CD4-positive, alpha-beta T cell (primary cell): Measurements from ENCODE around the gene BTNL9. TPM values are rescaled to one million over a fixed set of nuclear protein-coding genes. Genes with fewer than 3 reads are reported as not detected.

Experiments
- ATAC-seq: fragments of 200-7000 bp; cut with Tn5 transposase; one replicate; pipeline ENCODE4 v1.10.0; 2022; ENCODE audit warnings: mild to moderate bottlenecking; ENCODE audit not compliant: poor library complexity
- CTCF ChIA-PET: fragments of 350-600 bp; sonication (Branson Sonifier 250); formaldehyde crosslinking; loops from one replicate; lab custom pipeline; 2021; ENCODE audit warnings: antibody characterized with exemption, inconsistent platforms; lab: Charles Lee
- POLR2A ChIA-PET: fragments of 350-600 bp; sonication (Branson Sonifier 250); formaldehyde crosslinking; loops from one replicate; lab custom pipeline; 2021; ENCODE audit warnings: antibody characterized with exemption, inconsistent platforms; lab: Charles Lee
- DNase-seq, 14 experiments: peaks; one replicate each; pipeline ENCODE4 v3.0.0-alpha.2; 2013 to 2020; ENCODE audit warnings: mixed read lengths in 2 of 14
- H3K27ac ChIP-seq, 2 donors: one replicate each; pipeline versions ENCODE4 v1.5.1 to v1.7.0; 2013; ENCODE audit warnings: low read length in 2 of 2, low read depth in 1 of 2, mild to moderate bottlenecking in 1 of 2
- H3K27me3 ChIP-seq, 2 experiments: 1 replicate in 1 of 2; 2 replicates in 1 of 2; pipeline versions ENCODE4 v1.6.1 to v1.7.0; 2013; ENCODE audit warnings: low read length in 2 of 2, control low read depth in 1 of 2, mild to moderate bottlenecking in 1 of 2, moderate library complexity in 1 of 2; ENCODE audit not compliant: insufficient read depth in 2 of 2, control insufficient read depth in 1 of 2
- H3K36me3 ChIP-seq: one replicate; pipeline ENCODE4 v1.6.1; 2013; ENCODE audit warnings: low read length, control low read depth; ENCODE audit not compliant: insufficient read depth
- H3K4me1 ChIP-seq: one replicate; pipeline ENCODE4 v1.6.1; 2013; ENCODE audit warnings: low read length, control low read depth; ENCODE audit not compliant: insufficient read depth
- H3K4me3 ChIP-seq: one replicate; pipeline ENCODE4 v1.5.1; 2013; ENCODE audit warnings: mild to moderate bottlenecking, low read length, moderate library complexity
- H3K9me3 ChIP-seq, 2 experiments: 1 replicate in 1 of 2; 2 replicates in 1 of 2; pipeline versions ENCODE4 v1.6.1 to v1.7.0; 2013; ENCODE audit warnings: low read length in 2 of 2, mild to moderate bottlenecking in 2 of 2, control low read depth in 1 of 2, moderate library complexity in 1 of 2; ENCODE audit not compliant: control insufficient read depth in 1 of 2, insufficient read depth in 1 of 2
- H3K27ac Mint-ChIP-seq: one replicate; pipeline ENCODE4 v1.8.0; 2020; ENCODE audit warnings: mixed read lengths
- H3K27me3 Mint-ChIP-seq: one replicate; pipeline ENCODE4 v1.8.0; 2021; ENCODE audit warnings: mixed read lengths
- H3K36me3 Mint-ChIP-seq: one replicate; pipeline ENCODE4 v1.8.0; 2021; ENCODE audit warnings: low read depth, mixed read lengths
- H3K4me1 Mint-ChIP-seq: one replicate; pipeline ENCODE4 v1.8.0; 2021; ENCODE audit warnings: low read depth, mixed read lengths
- H3K4me3 Mint-ChIP-seq: one replicate; pipeline ENCODE4 v1.8.0; 2020; ENCODE audit warnings: mild to moderate bottlenecking, mixed read lengths
- H3K9me3 Mint-ChIP-seq: one replicate; pipeline ENCODE4 v1.8.0; 2020; ENCODE audit warnings: mixed read lengths
- CTCF ChIP-seq: fragments of 200-600 bp; IDR thresholded peaks from one replicate; pipeline ENCODE4 v1.8.0; 2022; ENCODE audit warnings: antibody characterized with exemption, mild to moderate bottlenecking
- intact Hi-C, 2 experiments: fragments of 100-400 bp; cut with DNase I in 1 of 2; cut with micrococcal nuclease in 1 of 2; formaldehyde crosslinking; loops; one replicate each; pipeline versions ENCODE4 v1.15.1 to v1.9.0; 2023 to 2025; cut with DNase I, micrococcal nuclease
- total RNA-seq, 174 experiments: library from RNA in 2 of 174; stranded (reverse) in 2 of 174; gene quantifications; one replicate each; pipeline ENCODE4 v1.2.3 and lab custom pipeline; 2021 to 2026

The BTNL9 gene
- total RNA-seq, 2 experiments from 2014 or later, result not detected

- peaks cover 0 to 11% of the 10 kb centered on the region in 2 experiments for H3K9me3 ChIP-seq
- Mint-ChIP-seq H3K4me1 (peaks cover 7% of the 10 kb centered on the region), H3K4me3 (no peak overlapping the region), H3K27me3 (peaks cover 92% of the 10 kb centered on the region), H3K9me3 (no peaks in the 10 kb centered on the region), H3K27ac (no peak overlapping the region), H3K36me3 (no peaks in the 10 kb centered on the region)
- intact Hi-C loops, result no loop called here
- H3K4me1 ChIP-seq, result peaks cover 4% of the 10 kb centered on the region
- no peaks in the 10 kb centered on the region for H3K36me3 ChIP-seq
- H3K27ac ChIP-seq, result no peak overlapping the region
- H3K27me3 ChIP-seq, result peaks cover 60 to 82% of the 10 kb centered on the region in 2 experiments
- H3K4me3 ChIP-seq, result no peak overlapping the region
- POLR2A ChIA-PET, result no interaction called here
- CTCF ChIA-PET, result no interaction called here
- DNase-seq (no peak), ATAC-seq (no peak)
- TF ChIP-seq CTCF, result no peak
Measured at GRCh38 chr5:181058786-181059296, 18.8 kb downstream of the BTNL9 start.

GRCh38 chr5:181059297-181060230, 19.5 kb downstream of the BTNL9 start:
- ATAC-seq (no peak), DNase-seq (no peak)
- no peak overlapping the region for H3K27ac Mint-ChIP-seq
- Histone ChIP-seq H3K9me3 (peaks cover 0 to 10% of the 10 kb centered on the region in 2 experiments), H3K27ac (no peak overlapping the region), H3K27me3 (peaks cover 52 to 75% of the 10 kb centered on the region in 2 experiments), H3K36me3 (no peaks in the 10 kb centered on the region), H3K4me1 (peaks cover 2% of the 10 kb centered on the region), H3K4me3 (no peak overlapping the region)
- no peak for TF ChIP-seq CTCF
- no peaks in the 10 kb centered on the region for H3K9me3 Mint-ChIP-seq
- H3K36me3 Mint-ChIP-seq, result no peaks in the 10 kb centered on the region
- H3K4me1 Mint-ChIP-seq, result peaks cover 3% of the 10 kb centered on the region
- peaks cover 89% of the 10 kb centered on the region for H3K27me3 Mint-ChIP-seq
- CTCF ChIA-PET, result no interaction called here
- intact Hi-C loops, result no loop called here
- no peak overlapping the region for H3K4me3 Mint-ChIP-seq
- POLR2A ChIA-PET, result no interaction called here

- ChIA-PET POLR2A (no interaction called here), CTCF (no interaction called here)
- Histone ChIP-seq H3K27ac (no peak overlapping the region), H3K36me3 (no peaks in the 10 kb centered on the region), H3K9me3 (peaks cover 0 to 10% of the 10 kb centered on the region in 2 experiments), H3K4me3 (no peak overlapping the region), H3K27me3 (peaks cover 46 to 72% of the 10 kb centered on the region in 2 experiments), H3K4me1 (peaks cover 2% of the 10 kb centered on the region)
- DNase-seq (no peak), ATAC-seq (no peak)
- no peak overlapping the region for H3K4me3 Mint-ChIP-seq
- no peaks in the 10 kb centered on the region for H3K4me1 Mint-ChIP-seq
- no peak for TF ChIP-seq CTCF
- intact Hi-C loops, result no loop called here
- peaks cover 89% of the 10 kb centered on the region for H3K27me3 Mint-ChIP-seq
- no peaks in the 10 kb centered on the region for H3K9me3 Mint-ChIP-seq
- no peaks in the 10 kb centered on the region for H3K36me3 Mint-ChIP-seq
- no peak overlapping the region for H3K27ac Mint-ChIP-seq
Measured at GRCh38 chr5:181060231-181060590, 20.1 kb downstream of the BTNL9 start.
